Activated CD4-positive, alpha-beta T cell treated with anti-CD3 and anti-CD28 coated beads, Interleukin-2, amount 10 ng/mL, durations not matched to agents 24 days and 14 days (primary cell): ENCODE measurements around the gene DAB1. TPM values are rescaled to one million over a fixed set of nuclear protein-coding genes. Genes with fewer than 3 reads are reported as not detected.

Source experiments
- DNase-seq: peaks from one replicate; pipeline ENCODE4 v3.0.0; 2022
- H3K27ac Mint-ChIP-seq: one replicate; pipeline ENCODE4 v1.8.0; 2022; ENCODE audit warnings: mild to moderate bottlenecking, mixed read lengths
- H3K27me3 Mint-ChIP-seq: one replicate; pipeline ENCODE4 v1.8.0; 2022; ENCODE audit warnings: mixed read lengths
- H3K36me3 Mint-ChIP-seq: one replicate; pipeline ENCODE4 v1.8.0; 2022; ENCODE audit warnings: low read depth, mild to moderate bottlenecking, mixed read lengths
- H3K4me1 Mint-ChIP-seq: one replicate; pipeline ENCODE4 v1.8.0; 2021; ENCODE audit warnings: mixed read lengths
- H3K4me3 Mint-ChIP-seq: one replicate; pipeline ENCODE4 v1.8.0; 2022; ENCODE audit warnings: mild to moderate bottlenecking, moderate library complexity, mixed read lengths
- H3K9me3 Mint-ChIP-seq: one replicate; pipeline ENCODE4 v1.8.0; 2021; ENCODE audit warnings: mixed read lengths
- intact Hi-C: fragments of 100-400 bp; cut with micrococcal nuclease; formaldehyde crosslinking; loops from one replicate; pipeline ENCODE4 v1.15.1; 2023
- total RNA-seq: library from RNA; stranded (reverse); gene quantifications from 2 replicates; pipeline ENCODE4 v1.2.3, GENCODE V29; 2022

DAB1 gene
- total RNA-seq, 1 donor from 2014 or later = not detected

GRCh38 chr1:57142999-57143398 lies 280.9 kb downstream of the DAB1 start:
- H3K9me3 Mint-ChIP-seq = no peaks in the 10 kb centered on the region
- no peaks in the 10 kb centered on the region for H3K36me3 Mint-ChIP-seq
- no peaks in the 10 kb centered on the region for H3K4me1 Mint-ChIP-seq
- intact Hi-C loops = no loop called here
- DNase-seq = no peak
- H3K27ac Mint-ChIP-seq = no peak overlapping the region
- no peak overlapping the region for H3K4me3 Mint-ChIP-seq
- H3K27me3 Mint-ChIP-seq = no peaks in the 10 kb centered on the region

- H3K27ac Mint-ChIP-seq = no peak overlapping the region
- H3K4me3 Mint-ChIP-seq = no peak overlapping the region
- no peaks in the 10 kb centered on the region for H3K36me3 Mint-ChIP-seq
- intact Hi-C loops = no loop called here
- no peaks in the 10 kb centered on the region for H3K4me1 Mint-ChIP-seq
- H3K9me3 Mint-ChIP-seq = no peaks in the 10 kb centered on the region
- DNase-seq = no peak
- H3K27me3 Mint-ChIP-seq = no peaks in the 10 kb centered on the region
Measured at GRCh38 chr1:57142169-57142568, 281.7 kb downstream of the DAB1 start.

GRCh38 chr1:57138432-57139078 lies 285.3 kb downstream of the DAB1 start:
- Mint-ChIP-seq H3K36me3 (no peaks in the 10 kb centered on the region), H3K4me1 (no peaks in the 10 kb centered on the region), H3K9me3 (no peaks in the 10 kb centered on the region), H3K27me3 (no peaks in the 10 kb centered on the region), H3K4me3 (no peak overlapping the region), H3K27ac (no peak overlapping the region)
- intact Hi-C loops = no loop called here
- DNase-seq = no peak

- intact Hi-C loops = no loop called here
- Mint-ChIP-seq H3K27me3 (no peaks in the 10 kb centered on the region), H3K27ac (no peak overlapping the region), H3K4me1 (no peaks in the 10 kb centered on the region), H3K4me3 (no peak overlapping the region), H3K36me3 (no peaks in the 10 kb centered on the region), H3K9me3 (no peaks in the 10 kb centered on the region)
- no peak for DNase-seq
Measured at GRCh38 chr1:57137980-57138379, 285.9 kb downstream of the DAB1 start.

- H3K27ac Mint-ChIP-seq = no peak overlapping the region
- no peak overlapping the region for H3K4me3 Mint-ChIP-seq
- H3K27me3 Mint-ChIP-seq = no peaks in the 10 kb centered on the region
- no peak for DNase-seq
- intact Hi-C loops = no loop called here
- H3K4me1 Mint-ChIP-seq = no peaks in the 10 kb centered on the region
- no peaks in the 10 kb centered on the region for H3K36me3 Mint-ChIP-seq
- H3K9me3 Mint-ChIP-seq = no peaks in the 10 kb centered on the region
Measured at GRCh38 chr1:57134803-57135202, 289.1 kb downstream of the DAB1 start.

- Mint-ChIP-seq H3K27ac (no peak overlapping the region), H3K9me3 (no peaks in the 10 kb centered on the region), H3K36me3 (no peaks in the 10 kb centered on the region), H3K4me3 (no peak overlapping the region), H3K4me1 (no peaks in the 10 kb centered on the region), H3K27me3 (no peaks in the 10 kb centered on the region)
- DNase-seq = no peak
- intact Hi-C loops = no loop called here
Measured at GRCh38 chr1:57133686-57134085, 290.2 kb downstream of the DAB1 start.

- Mint-ChIP-seq H3K27me3 (no peaks in the 10 kb centered on the region), H3K9me3 (no peaks in the 10 kb centered on the region), H3K27ac (no peak overlapping the region), H3K36me3 (no peaks in the 10 kb centered on the region), H3K4me3 (no peak overlapping the region), H3K4me1 (no peaks in the 10 kb centered on the region)
- intact Hi-C loops = no loop called here
- no peak for DNase-seq
Measured at GRCh38 chr1:57132993-57133622, 290.8 kb downstream of the DAB1 start.

- Mint-ChIP-seq H3K9me3 (no peaks in the 10 kb centered on the region), H3K4me3 (no peak overlapping the region), H3K36me3 (no peaks in the 10 kb centered on the region), H3K4me1 (no peaks in the 10 kb centered on the region), H3K27ac (no peak overlapping the region), H3K27me3 (no peaks in the 10 kb centered on the region)
- DNase-seq = no peak
- intact Hi-C loops = no loop called here
Measured at GRCh38 chr1:57131701-57132394, 292.0 kb downstream of the DAB1 start.

GRCh38 chr1:57131257-57131656 lies 292.6 kb downstream of the DAB1 start:
- Mint-ChIP-seq H3K9me3 (no peaks in the 10 kb centered on the region), H3K27ac (no peak overlapping the region), H3K4me1 (no peaks in the 10 kb centered on the region), H3K36me3 (no peaks in the 10 kb centered on the region), H3K4me3 (no peak overlapping the region), H3K27me3 (no peaks in the 10 kb centered on the region)
- no peak for DNase-seq
- intact Hi-C loops = no loop called here

GRCh38 chr1:57129865-57130264 lies 294.0 kb downstream of the DAB1 start:
- DNase-seq = no peak
- Mint-ChIP-seq H3K4me1 (no peaks in the 10 kb centered on the region), H3K27ac (no peak overlapping the region), H3K36me3 (no peaks in the 10 kb centered on the region), H3K9me3 (no peaks in the 10 kb centered on the region), H3K4me3 (no peak overlapping the region), H3K27me3 (no peaks in the 10 kb centered on the region)
- intact Hi-C loops = no loop called here

- no peaks in the 10 kb centered on the region for H3K4me1 Mint-ChIP-seq
- intact Hi-C loops = no loop called here
- no peaks in the 10 kb centered on the region for H3K27me3 Mint-ChIP-seq
- no peaks in the 10 kb centered on the region for H3K9me3 Mint-ChIP-seq
- H3K36me3 Mint-ChIP-seq = no peaks in the 10 kb centered on the region
- no peak overlapping the region for H3K4me3 Mint-ChIP-seq
- H3K27ac Mint-ChIP-seq = no peak overlapping the region
- no peak for DNase-seq
Measured at GRCh38 chr1:57127976-57128375, 295.9 kb downstream of the DAB1 start.

GRCh38 chr1:57124768-57125446 lies 299.0 kb downstream of the DAB1 start:
- H3K27me3 Mint-ChIP-seq = no peaks in the 10 kb centered on the region
- H3K27ac Mint-ChIP-seq = no peak overlapping the region
- intact Hi-C loops = no loop called here
- no peaks in the 10 kb centered on the region for H3K36me3 Mint-ChIP-seq
- no peak for DNase-seq
- H3K4me1 Mint-ChIP-seq = no peaks in the 10 kb centered on the region
- no peaks in the 10 kb centered on the region for H3K9me3 Mint-ChIP-seq
- no peak overlapping the region for H3K4me3 Mint-ChIP-seq

- intact Hi-C loops = no loop called here
- H3K4me3 Mint-ChIP-seq = no peak overlapping the region
- no peak for DNase-seq
- H3K27me3 Mint-ChIP-seq = no peaks in the 10 kb centered on the region
- no peaks in the 10 kb centered on the region for H3K9me3 Mint-ChIP-seq
- H3K36me3 Mint-ChIP-seq = no peaks in the 10 kb centered on the region
- no peaks in the 10 kb centered on the region for H3K4me1 Mint-ChIP-seq
- H3K27ac Mint-ChIP-seq = no peak overlapping the region
Measured at GRCh38 chr1:57124170-57124569, 299.7 kb downstream of the DAB1 start.

GRCh38 chr1:57122031-57122430 lies 301.8 kb downstream of the DAB1 start:
- H3K4me1 Mint-ChIP-seq = no peaks in the 10 kb centered on the region
- DNase-seq = no peak
- no peaks in the 10 kb centered on the region for H3K27me3 Mint-ChIP-seq
- no peaks in the 10 kb centered on the region for H3K9me3 Mint-ChIP-seq
- no peak overlapping the region for H3K27ac Mint-ChIP-seq
- intact Hi-C loops = no loop called here
- no peaks in the 10 kb centered on the region for H3K36me3 Mint-ChIP-seq
- H3K4me3 Mint-ChIP-seq = no peak overlapping the region
